ENCODE data around the gene MAPKAPK3. TPM values are rescaled to one million over a fixed set of nuclear protein-coding genes. Genes with fewer than 3 reads are reported as not detected.

MAPKAPK3 gene
- total and polyA plus RNA-seq, 2 of the 8 experiments (the other 6 are each of a cell fraction or from before 2014, with no cell fraction given) = 65.4 to 99.8 TPM

DNA sequence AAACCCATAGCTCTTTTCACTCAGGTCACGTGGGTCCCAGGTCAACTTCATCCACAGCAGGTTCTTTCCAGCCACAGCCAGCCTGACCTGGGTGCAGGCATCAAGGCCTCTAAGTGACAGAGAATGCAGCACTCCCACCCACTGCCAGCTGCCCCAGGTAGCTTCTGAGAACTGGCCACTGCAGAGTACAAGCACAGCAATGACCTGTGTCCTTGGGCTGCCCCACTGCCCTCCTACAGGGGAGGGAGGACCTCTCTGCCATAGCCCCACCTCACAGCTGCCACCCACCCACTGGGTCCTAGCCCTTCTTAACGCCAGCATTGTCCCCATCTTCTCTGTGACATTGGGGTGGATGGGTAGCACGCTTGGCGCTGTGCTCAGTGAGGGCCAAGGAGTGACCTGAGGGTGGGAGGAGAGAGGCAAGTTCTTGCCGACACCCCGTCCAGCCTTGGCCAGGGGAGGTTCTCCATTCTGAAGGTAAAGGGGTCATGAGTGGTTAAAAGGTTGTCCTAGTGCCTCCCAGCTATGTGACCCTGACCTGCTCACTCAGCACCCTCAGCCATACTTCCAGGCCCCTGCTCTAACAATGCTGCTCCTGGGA lies 17.7 kb upstream of the MAPKAPK3 start (continued):
- TF ChIP-seq, protein P1, sequence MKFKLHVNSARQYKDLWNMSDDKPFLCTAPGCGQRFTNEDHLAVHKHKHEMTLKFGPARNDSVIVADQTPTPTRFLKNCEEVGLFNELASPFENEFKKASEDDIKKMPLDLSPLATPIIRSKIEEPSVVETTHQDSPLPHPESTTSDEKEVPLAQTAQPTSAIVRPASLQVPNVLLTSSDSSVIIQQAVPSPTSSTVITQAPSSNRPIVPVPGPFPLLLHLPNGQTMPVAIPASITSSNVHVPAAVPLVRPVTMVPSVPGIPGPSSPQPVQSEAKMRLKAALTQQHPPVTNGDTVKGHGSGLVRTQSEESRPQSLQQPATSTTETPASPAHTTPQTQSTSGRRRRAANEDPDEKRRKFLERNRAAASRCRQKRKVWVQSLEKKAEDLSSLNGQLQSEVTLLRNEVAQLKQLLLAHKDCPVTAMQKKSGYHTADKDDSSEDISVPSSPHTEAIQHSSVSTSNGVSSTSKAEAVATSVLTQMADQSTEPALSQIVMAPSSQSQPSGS (IDR thresholded peaks at IDR 0.05; ENCODE audit: low read length) = no peak
- no peak for TF ChIP-seq CBX8 (IDR thresholded peaks at IDR 0.05; ENCODE audit: borderline replicate concordance, low read depth, low read length)
- TF ChIP-seq TCF12 (IDR thresholded peaks at IDR 0.05; ENCODE audit: low read depth, low read length) = no peak
- no peak for TF ChIP-seq FOSL1 (IDR thresholded peaks at IDR 0.05; ENCODE audit: insufficient read depth, low read depth, low read length)
